ENCODE data around the gene TMEM132D. TPM values are rescaled to one million over a fixed set of nuclear protein-coding genes. Genes with fewer than 3 reads are reported as not detected.
A peak's percentile ranks its signal among the peaks of the same experiment; 100 is the strongest.

The TMEM132D gene
- polyA plus RNA-seq, result under 1 TPM in 1 of 3 donors, not detected in 2; 0.06 TPM

DNA sequence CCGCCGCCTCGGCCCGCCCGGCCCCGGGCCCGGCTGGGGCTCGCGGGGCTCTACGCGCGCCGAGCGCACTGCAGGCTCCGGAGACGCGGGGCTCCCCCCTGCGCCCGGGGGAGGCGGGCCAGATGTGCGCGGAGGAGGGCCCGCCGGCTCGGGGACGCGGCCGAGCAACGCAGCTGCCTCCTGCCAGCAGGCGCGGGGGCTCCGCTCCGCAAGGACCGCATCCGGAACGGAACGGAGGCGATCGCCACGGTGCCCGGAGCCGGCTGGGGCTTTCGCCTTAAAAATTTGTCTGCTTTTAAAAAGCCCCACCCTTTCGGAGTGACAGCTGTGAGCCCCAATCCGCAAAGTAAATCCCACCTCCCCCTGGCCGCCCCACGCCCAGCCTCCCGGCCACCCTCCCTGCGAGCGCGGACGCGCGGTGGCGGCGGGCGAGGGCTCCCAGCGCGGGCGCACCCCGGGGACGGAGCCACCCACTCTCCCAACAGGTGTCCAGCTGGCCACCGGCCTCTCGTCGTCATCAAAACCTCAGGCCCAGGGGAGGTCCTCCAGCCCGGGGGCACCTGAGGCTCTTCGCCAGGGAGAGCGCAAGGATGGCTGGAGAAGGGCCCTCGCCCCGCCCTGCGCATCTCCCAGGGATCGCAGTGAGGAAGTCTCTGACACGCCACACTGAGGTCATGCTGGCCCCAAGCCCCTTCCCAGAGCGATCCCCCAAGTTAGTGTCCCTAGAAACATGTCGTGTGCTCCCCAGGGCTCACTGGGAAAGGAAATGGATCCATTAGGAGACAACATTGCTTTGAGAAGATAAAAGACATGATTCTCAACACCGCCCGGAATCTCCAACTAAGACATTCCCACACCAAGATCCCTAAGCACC, at the start of gene TMEM132D:
Gene TMEM132D, minus strand, starts transcription at position 70 of the 874 bp plus-strand sequence.
- no peaks in the 10 kb centered on the region for H3K9me3 Mint-ChIP-seq
- H3K27me3 Mint-ChIP-seq (ENCODE audit: low read depth in 3 of 3), result peaks cover 12 to 16% (median 14%) of the 10 kb centered on the region in 3 donors
- no peak for DNase-seq
- no peaks in the 10 kb centered on the region for H3K4me1 Mint-ChIP-seq
- no peaks in the 10 kb centered on the region for H3K36me3 Mint-ChIP-seq
- H3K4me3 Mint-ChIP-seq, result no peak within 1 kb of the TSS
- H3K27ac Mint-ChIP-seq, result no peak within 1 kb of the TSS

DNA sequence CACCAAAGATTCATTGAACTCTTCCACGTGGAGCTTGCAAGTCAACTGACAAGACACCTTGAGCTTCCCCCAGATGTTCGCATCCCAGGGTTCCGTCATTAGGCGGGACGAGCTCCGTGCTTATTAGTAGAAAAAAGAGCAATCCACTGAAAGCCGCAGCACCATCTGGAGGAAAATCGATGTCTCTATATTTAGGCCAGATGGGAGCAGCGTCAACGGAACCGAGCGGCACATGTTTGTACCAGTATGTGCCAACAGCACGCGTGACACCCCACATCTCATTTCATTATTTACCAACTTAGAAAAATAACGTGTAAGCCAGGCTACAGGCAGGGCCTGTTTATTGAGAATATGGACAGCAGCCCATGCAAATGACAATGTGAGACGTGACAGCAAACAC, 45.8 kb upstream of the TMEM132D start:
- Mint-ChIP-seq H3K27me3 (ENCODE audit: low read depth in 3 of 3) (peaks cover 0 to 2% (median 1%) of the 10 kb centered on the region in 3 donors), H3K9me3 (peaks cover 0 to 1% (median 0%) of the 10 kb centered on the region in 6 donors), H3K4me1 (no peaks in the 10 kb centered on the region), H3K36me3 (no peaks in the 10 kb centered on the region), H3K27ac (no peak overlapping the region), H3K4me3 (no peak overlapping the region)
- DNase-seq, result no peak

DNA sequence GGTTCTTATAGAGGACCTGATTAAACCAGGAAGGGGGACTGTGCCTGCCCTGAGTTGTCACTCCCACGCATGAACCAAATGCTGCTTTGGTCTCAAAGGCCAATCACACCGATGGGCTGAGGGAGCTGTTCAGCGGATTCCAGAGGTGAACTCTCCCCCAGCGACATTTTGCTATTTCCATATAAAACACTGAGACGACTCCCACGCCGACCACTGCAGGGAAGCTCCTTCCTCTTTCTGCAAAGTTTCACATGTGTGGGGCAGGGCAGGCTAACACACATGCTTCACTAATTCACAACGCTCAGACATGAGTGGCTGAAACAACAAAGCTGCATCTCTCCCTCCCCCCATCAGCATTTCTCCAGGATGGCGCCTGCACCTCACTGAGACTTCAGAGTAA, 37.8 kb upstream of the TMEM132D start:
- Mint-ChIP-seq H3K36me3 (no peaks in the 10 kb centered on the region), H3K4me1 (no peaks in the 10 kb centered on the region), H3K27ac (no peak overlapping the region), H3K27me3 (ENCODE audit: low read depth in 3 of 3) (peaks cover 0 to 5% (median 5%) of the 10 kb centered on the region in 3 donors), H3K4me3 (no peak overlapping the region), H3K9me3 (peaks cover 0 to 8% (median 0%) of the 10 kb centered on the region in 6 donors)
- no peak for DNase-seq

DNA sequence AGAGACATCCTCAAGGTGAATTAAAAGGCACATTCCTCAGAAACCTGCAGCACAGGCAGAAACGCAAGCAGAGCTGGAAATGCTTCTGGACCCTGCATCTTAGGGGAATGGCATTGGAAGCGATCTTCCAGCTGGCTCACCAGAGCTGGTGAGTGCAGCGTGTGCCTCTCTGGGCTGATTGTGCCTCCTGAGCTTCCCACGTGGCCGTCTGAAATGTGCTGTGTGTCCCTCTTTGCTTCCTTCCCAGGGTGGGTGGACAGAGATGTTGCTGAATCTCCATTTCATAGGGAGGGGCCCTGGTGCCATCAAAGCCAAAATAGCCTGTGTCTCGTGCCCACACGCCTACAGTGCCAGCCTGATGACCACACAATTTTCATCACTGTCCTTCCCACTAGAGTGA, 34.3 kb upstream of the TMEM132D start:
- Mint-ChIP-seq H3K27me3 (ENCODE audit: low read depth in 3 of 3) (peaks cover 3 to 6% (median 3%) of the 10 kb centered on the region in 3 donors), H3K36me3 (no peaks in the 10 kb centered on the region), H3K4me3 (no peak overlapping the region), H3K9me3 (peaks cover 0 to 2% (median 0%) of the 10 kb centered on the region in 6 donors), H3K4me1 (no peaks in the 10 kb centered on the region), H3K27ac (no peak overlapping the region)
- no peak for DNase-seq

DNA sequence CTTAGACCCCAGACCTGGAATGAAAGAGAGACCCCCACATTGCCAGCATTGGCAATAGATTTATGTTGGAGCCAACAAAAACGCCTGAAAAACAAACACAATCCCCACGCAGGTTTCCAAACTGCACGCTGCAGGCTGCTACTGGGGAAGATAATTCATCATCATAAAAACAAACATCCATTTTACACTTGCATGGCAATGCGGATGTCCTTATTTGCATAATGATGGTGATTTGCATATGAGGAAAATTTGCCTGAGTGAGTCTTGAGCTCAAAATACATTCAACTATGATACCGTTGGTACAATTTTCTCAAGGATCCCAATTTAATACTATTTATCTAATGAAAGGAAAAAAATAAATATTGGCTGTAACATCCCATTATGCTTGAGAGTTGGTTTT, 33.6 kb upstream of the TMEM132D start:
- Mint-ChIP-seq H3K27me3 (ENCODE audit: low read depth in 3 of 3) (peaks cover 3% of the 10 kb centered on the region in 3 donors), H3K27ac (no peak overlapping the region), H3K36me3 (no peaks in the 10 kb centered on the region), H3K4me3 (no peak overlapping the region), H3K4me1 (no peaks in the 10 kb centered on the region), H3K9me3 (peaks cover 0 to 2% (median 0%) of the 10 kb centered on the region in 6 donors)
- DNase-seq, result no peak

DNA sequence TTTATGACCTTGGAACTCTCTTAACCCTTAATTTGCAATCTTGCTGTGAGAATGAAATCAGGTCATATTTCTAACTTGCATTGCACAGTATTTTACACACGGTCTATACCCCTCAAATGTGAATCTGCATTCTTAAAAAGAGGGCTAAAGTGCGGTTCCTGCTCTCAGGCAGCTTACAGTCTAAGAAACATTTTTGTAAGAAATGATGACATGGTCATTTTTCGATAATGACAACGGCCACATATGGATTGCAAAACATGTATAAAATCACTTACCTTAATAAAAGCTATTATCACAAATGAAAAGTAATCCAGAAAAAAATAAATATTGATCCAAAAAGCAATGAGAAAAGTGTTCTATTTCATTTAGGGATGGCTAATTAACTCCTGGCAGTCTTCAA, 24.8 kb upstream of the TMEM132D start:
- no peak overlapping the region for H3K4me3 Mint-ChIP-seq
- no peaks in the 10 kb centered on the region for H3K36me3 Mint-ChIP-seq
- H3K9me3 Mint-ChIP-seq, result peaks cover 0 to 6% (median 0%) of the 10 kb centered on the region in 6 donors
- peaks cover 0 to 16% (median 5%) of the 10 kb centered on the region in 3 donors for H3K27me3 Mint-ChIP-seq (ENCODE audit: low read depth in 3 of 3)
- DNase-seq, result no peak
- no peaks in the 10 kb centered on the region for H3K4me1 Mint-ChIP-seq
- H3K27ac Mint-ChIP-seq, result no peak overlapping the region

DNA sequence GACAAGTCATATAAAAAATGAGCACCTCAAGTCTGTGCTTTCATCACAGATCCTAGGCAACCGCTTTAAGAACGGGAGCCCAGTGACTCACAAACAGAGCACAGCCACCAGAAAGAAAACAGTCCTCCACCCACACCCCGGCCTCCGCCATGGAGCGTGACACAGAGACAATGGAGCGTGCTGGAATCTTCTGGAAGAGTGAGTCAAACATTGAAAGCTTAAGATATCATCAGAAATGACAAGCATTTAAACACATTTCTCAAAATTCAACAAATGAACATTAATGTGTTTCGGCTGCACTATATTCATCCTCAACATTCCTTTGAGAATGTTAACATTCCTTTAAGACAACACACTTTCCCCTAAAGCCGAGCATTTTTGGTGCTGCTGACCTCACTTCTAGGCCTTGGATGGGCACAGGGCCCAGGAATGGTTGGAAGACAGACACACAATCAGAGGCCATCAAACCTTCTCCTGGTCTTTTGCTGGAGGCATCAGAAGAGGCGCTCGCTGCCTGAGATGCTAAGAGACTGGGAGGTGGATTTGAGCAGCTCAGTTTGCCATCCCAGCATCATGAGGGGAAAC, 23.6 kb upstream of the TMEM132D start:
- Mint-ChIP-seq H3K4me3 (no peak overlapping the region), H3K27ac (no peak overlapping the region), H3K36me3 (no peaks in the 10 kb centered on the region), H3K9me3 (peaks cover 0 to 6% (median 0%) of the 10 kb centered on the region in 6 donors), H3K4me1 (no peaks in the 10 kb centered on the region), H3K27me3 (ENCODE audit: low read depth in 3 of 3) (peaks cover 0 to 16% (median 5%) of the 10 kb centered on the region in 3 donors)
- DNase-seq, result no peak

DNA sequence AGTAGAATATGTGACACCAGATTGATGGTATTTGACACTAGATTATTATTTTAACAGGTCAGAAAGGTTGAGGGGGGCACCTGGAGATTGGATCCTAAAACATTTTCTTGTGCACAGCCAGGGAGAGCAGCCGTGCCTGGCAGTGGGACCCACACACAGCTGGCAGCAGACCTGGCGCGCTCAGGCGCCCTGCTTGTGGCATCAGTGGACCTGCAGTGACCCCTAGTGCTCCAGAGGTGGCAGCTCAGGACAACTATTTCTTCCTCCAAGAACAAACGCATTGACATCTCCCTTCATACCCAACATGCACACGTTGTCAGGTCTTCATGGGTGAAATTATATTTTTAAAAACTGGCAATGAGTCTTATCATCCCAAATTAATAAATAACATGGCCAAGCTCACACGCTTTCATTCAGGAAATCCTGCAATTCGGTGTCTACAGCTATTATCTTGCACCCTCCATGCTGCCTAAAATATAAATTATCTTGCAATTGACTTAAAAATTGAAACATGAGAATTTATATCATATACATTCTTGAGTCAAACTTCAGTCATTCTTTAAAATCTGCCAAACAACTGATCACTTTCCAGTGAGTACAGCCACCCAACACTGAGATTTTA, 7.7 kb upstream of the TMEM132D start:
- Mint-ChIP-seq H3K27me3 (ENCODE audit: low read depth in 3 of 3) (peaks cover 4 to 11% (median 8%) of the 10 kb centered on the region in 3 donors), H3K4me1 (no peaks in the 10 kb centered on the region), H3K9me3 (peaks cover 0 to 2% (median 0%) of the 10 kb centered on the region in 6 donors), H3K4me3 (no peak overlapping the region), H3K36me3 (no peaks in the 10 kb centered on the region), H3K27ac (no peak overlapping the region)
- DNase-seq, result peak; percentile 16 to 36 (median 34)

DNA sequence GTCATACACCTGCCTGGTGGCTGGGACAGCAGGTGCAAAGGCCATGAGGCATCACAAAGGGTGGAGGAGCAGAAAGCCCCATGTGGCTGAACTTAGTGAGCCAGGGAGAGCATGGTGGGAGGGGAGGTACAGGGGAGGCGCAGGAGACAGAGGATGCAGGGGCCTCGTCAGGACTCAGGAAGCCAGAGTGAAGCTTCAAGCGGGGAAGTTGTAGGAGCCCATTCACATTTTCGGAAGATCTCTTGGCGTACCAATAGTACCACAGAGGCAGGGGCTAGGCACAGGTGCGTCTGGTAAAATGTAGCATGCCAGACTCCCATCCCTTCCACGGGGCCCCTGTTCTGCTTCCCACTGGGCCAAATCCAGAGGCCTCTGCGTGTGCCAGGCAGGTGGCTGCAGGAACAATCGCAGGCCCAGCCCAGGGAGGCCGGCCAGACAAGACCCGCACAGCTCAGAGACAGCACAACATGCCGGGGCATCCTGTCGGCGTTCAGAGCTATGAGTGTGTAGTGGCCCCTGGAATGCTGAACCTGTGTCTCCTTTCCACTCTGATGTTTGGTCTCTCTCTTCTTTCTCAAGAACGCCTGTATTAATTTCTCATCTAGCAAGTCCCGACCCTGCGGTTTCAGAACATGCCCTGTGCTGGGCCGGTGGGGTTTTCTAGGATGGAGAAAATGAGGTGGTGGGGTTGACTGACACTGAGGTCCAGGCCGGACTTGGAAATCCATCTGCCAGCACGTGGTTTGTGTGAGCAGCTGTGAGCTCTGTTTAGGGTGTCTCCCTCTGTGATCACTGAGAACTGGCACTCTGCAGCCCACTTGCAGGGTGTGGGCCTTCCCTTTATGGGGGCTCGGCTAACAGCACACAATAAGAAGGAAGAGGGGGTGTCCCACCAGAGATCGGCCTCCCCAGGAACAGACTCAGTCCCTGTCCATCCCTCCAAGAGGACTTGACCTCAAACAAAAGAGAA, 5.5 kb upstream of the TMEM132D start:
- Mint-ChIP-seq H3K4me1 (no peaks in the 10 kb centered on the region), H3K36me3 (no peaks in the 10 kb centered on the region), H3K9me3 (no peaks in the 10 kb centered on the region), H3K4me3 (no peak overlapping the region), H3K27ac (no peak overlapping the region), H3K27me3 (ENCODE audit: low read depth in 3 of 3) (peaks cover 8 to 13% (median 12%) of the 10 kb centered on the region in 3 donors)
- no peak for DNase-seq

DNA sequence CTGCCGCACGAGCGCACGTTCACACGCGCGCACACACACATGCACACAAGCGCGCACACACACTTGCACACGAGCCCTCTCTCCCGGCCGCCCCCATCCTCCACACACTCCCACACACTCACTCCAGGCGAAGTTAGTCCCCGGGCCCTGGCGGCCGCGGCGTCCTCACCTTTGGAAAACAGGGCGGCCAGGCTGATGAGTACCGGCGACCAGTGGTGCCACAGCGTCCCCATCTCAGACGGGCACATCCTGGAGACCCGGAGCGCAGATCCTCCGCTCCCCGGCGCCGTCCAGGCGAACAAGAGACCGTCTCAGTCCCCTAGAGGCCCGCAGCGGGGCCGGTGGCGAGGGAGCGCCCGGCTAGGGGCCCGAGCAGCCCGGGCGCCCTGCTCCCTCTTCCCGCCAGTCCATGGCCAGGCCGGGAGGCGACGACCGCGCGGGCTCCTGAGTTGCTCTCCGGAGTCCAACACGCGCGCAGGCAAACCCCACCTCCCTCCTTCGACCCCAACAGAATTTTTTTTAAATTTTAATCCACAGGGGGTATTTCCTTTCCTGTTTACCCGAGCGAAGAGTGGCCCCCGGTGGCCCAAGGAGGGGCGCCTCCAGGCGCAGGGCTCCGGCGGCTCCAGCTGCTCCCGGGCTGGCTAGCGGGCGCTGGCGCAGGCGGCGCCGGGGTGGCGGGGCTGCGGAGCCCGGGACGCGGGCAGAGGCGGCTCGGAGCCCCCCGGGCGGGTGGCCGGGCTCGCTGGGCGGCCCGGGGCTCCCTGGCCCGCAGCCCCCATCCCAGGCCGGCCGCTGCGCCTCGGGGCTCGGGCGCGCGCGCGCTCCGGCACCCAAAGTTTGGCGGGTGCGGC, 506 bp downstream of the TMEM132D start:
- no peaks in the 10 kb centered on the region for H3K4me1 Mint-ChIP-seq
- no peak overlapping the region for H3K27ac Mint-ChIP-seq
- no peak overlapping the region for H3K4me3 Mint-ChIP-seq
- no peaks in the 10 kb centered on the region for H3K36me3 Mint-ChIP-seq
- H3K9me3 Mint-ChIP-seq, result no peaks in the 10 kb centered on the region
- DNase-seq, result no peak
- peaks cover 10 to 14% (median 13%) of the 10 kb centered on the region in 3 donors for H3K27me3 Mint-ChIP-seq (ENCODE audit: low read depth in 3 of 3)

DNA sequence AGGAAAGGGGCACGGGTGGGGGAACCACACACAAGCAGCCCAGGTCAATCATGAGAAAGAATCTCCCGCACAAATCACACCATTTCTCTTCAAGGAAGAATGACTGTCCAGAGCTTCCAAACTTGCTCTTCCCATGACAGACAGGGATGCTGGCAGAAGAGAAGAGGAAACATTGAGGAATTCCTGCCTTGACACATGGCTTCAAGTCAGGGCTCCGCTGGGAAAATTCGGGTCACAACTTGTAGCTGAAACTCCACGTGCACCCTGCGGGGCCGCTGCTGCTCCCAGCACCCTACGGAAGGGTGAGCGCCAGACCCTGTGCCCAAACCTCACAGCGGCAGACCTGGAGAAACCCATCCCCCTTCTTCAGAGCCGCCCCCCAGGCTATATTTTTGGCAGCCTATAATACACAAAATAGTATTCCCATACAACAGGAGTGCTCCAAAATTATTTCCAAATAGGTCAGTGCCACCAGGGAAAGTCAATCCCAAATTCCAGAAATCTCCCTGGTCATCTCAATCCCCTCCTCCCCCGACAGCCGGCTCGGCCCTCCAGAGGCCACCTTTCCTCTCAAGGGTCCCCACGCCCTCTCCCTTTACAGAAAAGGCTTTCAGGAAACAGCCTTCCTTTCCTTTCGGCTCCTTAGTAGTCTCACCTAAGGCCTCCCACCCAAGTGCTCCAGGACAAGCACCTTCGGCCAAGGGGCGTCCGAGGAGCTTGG, 1.3 kb downstream of the TMEM132D start:
- Mint-ChIP-seq H3K4me3 (no peak overlapping the region), H3K27ac (no peak overlapping the region), H3K36me3 (no peaks in the 10 kb centered on the region), H3K4me1 (no peaks in the 10 kb centered on the region), H3K27me3 (ENCODE audit: low read depth in 3 of 3) (peaks cover 8 to 12% (median 11%) of the 10 kb centered on the region in 3 donors), H3K9me3 (no peaks in the 10 kb centered on the region)
- DNase-seq, result no peak

DNA sequence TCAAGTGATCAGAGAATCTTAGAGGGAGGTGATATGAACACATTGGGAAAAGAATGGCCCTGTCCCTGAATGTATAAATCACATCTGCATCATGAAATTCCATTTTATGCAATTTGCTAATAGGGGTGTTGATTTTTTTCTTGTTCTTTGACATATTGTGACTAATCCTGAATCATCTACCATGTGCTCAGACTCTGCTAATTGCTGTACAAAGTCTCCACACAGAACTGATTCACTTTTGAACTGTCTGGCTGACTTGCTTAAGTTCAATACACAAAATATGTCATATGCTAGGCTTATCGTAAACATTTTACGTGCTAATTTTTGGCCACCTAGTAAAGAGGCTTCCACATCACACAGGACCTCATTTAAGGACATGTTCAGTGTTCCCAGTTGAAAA, 2.6 kb downstream of the TMEM132D start:
- Mint-ChIP-seq H3K4me1 (no peaks in the 10 kb centered on the region), H3K4me3 (no peak overlapping the region), H3K9me3 (no peaks in the 10 kb centered on the region), H3K27me3 (ENCODE audit: low read depth in 3 of 3) (peaks cover 8 to 11% (median 10%) of the 10 kb centered on the region in 3 donors), H3K36me3 (no peaks in the 10 kb centered on the region), H3K27ac (no peak overlapping the region)
- DNase-seq, result no peak

Data from immature natural killer cell (primary cell).